Adrenal gland (tissue), 12 donors: Measurements from ENCODE around the gene CYFIP1. TPM values are rescaled to one million over a fixed set of nuclear protein-coding genes. Genes with fewer than 3 reads are reported as not detected.

ENCODE experiments used
- DNase-seq, 7 donors: peaks; one replicate each; pipeline ENCODE4 v3.0.0-alpha.2; 2019 to 2020
- H3K27ac ChIP-seq, 5 donors: fragments of 200-600 bp; sonication (generic) in 4 of 5; 1 replicate in 3 of 5; 2 replicates in 2 of 5; pipeline versions ENCODE4 v1.5.1 to v1.8.0; 2016 to 2020; ENCODE audit warnings: mild to moderate bottlenecking in 1 of 5
- H3K27me3 ChIP-seq: fragments of 200-600 bp; 2 replicates; pipeline ENCODE4 v1.8.0; 2021
- H3K36me3 ChIP-seq, 2 donors: fragments of 200-600 bp; replicated peaks in 1 of 2; 1 replicate in 1 of 2; 2 replicates in 1 of 2; pipeline versions ENCODE4 v1.5.1 to v1.8.0; 2018 to 2022
- H3K4me1 ChIP-seq, 2 donors: fragments of 200-600 bp; replicated peaks in 1 of 2; 1 replicate in 1 of 2; 2 replicates in 1 of 2; pipeline versions ENCODE4 v1.5.1 to v1.8.0; 2018 to 2021
- H3K4me3 ChIP-seq, 4 donors: fragments of 200-600 bp; sonication (generic) in 3 of 4; one replicate each; pipeline ENCODE4 v1.5.1; 2016 to 2018
- H3K9me3 ChIP-seq, 3 donors: fragments of 200-600 bp; sonication (generic) in 1 of 3; replicated peaks in 1 of 3; 1 replicate in 2 of 3; 2 replicates in 1 of 3; pipeline versions ENCODE4 v1.5.1 to v1.8.0; 2016 to 2021
- CTCF ChIP-seq, 6 experiments: fragments of 450-650 bp in 4 of 6; fragments of 200-600 bp in 2 of 6; sonication (generic) in 1 of 6; IDR thresholded peaks; 1 replicate in 5 of 6; 2 replicates in 1 of 6; pipeline versions ENCODE4 v1.5.1 to v1.8.0; 2016 to 2021; ENCODE audit warnings: antibody characterized with exemption in 6 of 6, mild to moderate bottlenecking in 2 of 6, moderate library complexity in 1 of 6
- POLR2A ChIP-seq, 2 donors: fragments of 450-650 bp; IDR thresholded peaks; one replicate each; pipeline ENCODE4 v1.6.1; 2017; ENCODE audit warnings: antibody characterized with exemption in 2 of 2, mild to moderate bottlenecking in 2 of 2, moderate library complexity in 1 of 2
- WGBS, 4 donors: extraction: QIAGEN DNeasy Blood & Tissue Kit in 2 of 4; methylation state at CpG; one replicate each; pipeline versions ENCODE4 v1.1.5 to v1.1.7; 2013 to 2017; 5-methylcytosine and 5-hydroxymethylcytosine counted together
- intact Hi-C, 2 donors: fragments of 100-400 bp; cut with DNase I; formaldehyde crosslinking; loops; one replicate each; pipeline versions ENCODE4 v1.14.1 to v1.15.0; 2022 to 2023
- polyA plus RNA-seq, 3 donors: library from polyadenylated mRNA; stranded (reverse); fragments of 200-250 nt in 2 of 3; fragments of 350-450 nt in 1 of 3; fragmentation: Illumina TruSeq in 1 of 3; extraction: RNeasy Lipid Tissue Mini Kit (QIAGEN cat#74804) in 1 of 3; gene quantifications; one replicate each; pipeline ENCODE4 v1.2.3, GENCODE V29; 2013 to 2014
- total RNA-seq, 9 donors: library from RNA; depleted of rRNA in 4 of 9; stranded (reverse); fragments of >200 nt in 4 of 9; fragments of 120-200 nt in 1 of 9; fragmentation: NEBNext Ultra II Directional in 1 of 9; extraction: Animal tissue kit (Norgen Biotek cat#: 25700) in 1 of 9; gene quantifications; one replicate each; pipeline versions ENCODE4 v1.1.0 to v1.2.4, GENCODE V29; 2013 to 2023
- donor health status: healthy with polysubstance abuse.
- donor health status: Bipolar disorder and iron deficiency.
- donor health status: DM: yes; HTN: yes; CAD: no.
- donor health status: DM: no; HTN: no; CAD: no.
- donor health status: DM: no; HTN: no; CAD: no.
- donor health status: DM: yes; HTN: yes; CAD: no.

Gene CYFIP1
- total and polyA plus RNA-seq, 12 donors: 21.2 to 124 (median 85.0) TPM

- intact Hi-C loops: no loop called here
- H3K27ac ChIP-seq: peak overlapping the region in 3 of 5 donors; percentile 6 to 70 (median 63)
- H3K36me3 ChIP-seq: peaks cover 0 to 9% of the 10 kb centered on the region in 2 donors
- 80 to 87% (median 83%) methylated on average over 6 of the region's 6 CpGs for WGBS, 4 donors
- no peak overlapping the region for H3K4me3 ChIP-seq
- no peaks in the 10 kb centered on the region for H3K27me3 ChIP-seq
- TF ChIP-seq POLR2A (IDR thresholded peaks at IDR 0.05): no peak
- peaks cover 7 to 27% of the 10 kb centered on the region in 2 donors for H3K4me1 ChIP-seq
- H3K9me3 ChIP-seq: no peaks in the 10 kb centered on the region
- DNase-seq: no peak
Observed at GRCh38 chr15:22846073-22846472, 134.1 kb downstream of the CYFIP1 start.

GRCh38 chr15:22845289-22845900 is 134.8 kb downstream of the CYFIP1 start:
- 34 to 51% (median 42%) methylated on average over 2 of the region's 2 CpGs for WGBS, 4 donors
- TF ChIP-seq CTCF (IDR thresholded peaks at IDR 0.05): no peak
- no peak for TF ChIP-seq POLR2A (IDR thresholded peaks at IDR 0.05)
- Histone ChIP-seq H3K4me1 (peaks cover 7 to 34% of the 10 kb centered on the region in 2 donors), H3K27ac (peak overlapping the region in 4 of 5 donors; percentile 11 to 73 (median 66)), H3K36me3 (peaks cover 0 to 9% of the 10 kb centered on the region in 2 donors), H3K9me3 (no peaks in the 10 kb centered on the region), H3K4me3 (no peak overlapping the region), H3K27me3 (no peaks in the 10 kb centered on the region)
- intact Hi-C loops: no loop called here
- DNase-seq: peak in 2 of 7 donors; percentile 28 to 35

- Histone ChIP-seq H3K9me3 (no peaks in the 10 kb centered on the region), H3K36me3 (peaks cover 0 to 9% of the 10 kb centered on the region in 2 donors), H3K4me1 (peaks cover 7 to 42% of the 10 kb centered on the region in 2 donors), H3K27ac (peak overlapping the region in 4 of 5 donors; percentile 11 to 73 (median 66)), H3K27me3 (no peaks in the 10 kb centered on the region), H3K4me3 (no peak overlapping the region)
- 66 to 73% (median 69%) methylated on average over 19 of the region's 19 CpGs for WGBS, 4 donors
- no peak for DNase-seq
- TF ChIP-seq POLR2A (IDR thresholded peaks at IDR 0.05) (peak in 1 of 2 donors; percentile 29), CTCF (IDR thresholded peaks at IDR 0.05) (no peak)
- intact Hi-C loops: no loop called here
Observed at GRCh38 chr15:22844421-22845288, 135.5 kb downstream of the CYFIP1 start.

- Histone ChIP-seq H3K4me3 (peak overlapping the region; percentile 46 to 76 (median 65)), H3K27me3 (no peaks in the 10 kb centered on the region), H3K27ac (peak overlapping the region; percentile 87 to 98 (median 95)), H3K36me3 (no peaks in the 10 kb centered on the region), H3K4me1 (peaks cover 0 to 30% of the 10 kb centered on the region in 2 donors), H3K9me3 (no peaks in the 10 kb centered on the region)
- WGBS, 4 donors: 0 to 1% (median 1%) methylated on average over 13 to 16 of the region's 16 CpGs
- intact Hi-C loops: no loop called here
- no peak for DNase-seq
- TF ChIP-seq CTCF (IDR thresholded peaks at IDR 0.05) (peak in 1 of 6 experiments; percentile 8), POLR2A (IDR thresholded peaks at IDR 0.05) (no peak)
Observed at GRCh38 chr15:22839046-22839695, 141.0 kb downstream of the CYFIP1 start.
